COR-L47 (cell line): ENCODE data around the gene LEPR.

ENCODE experiments used
- DNase-seq: peaks from one replicate; lab custom pipeline; 2025; lab: John Stamatoyannopoulos, UW

Gene LEPR

DNA sequence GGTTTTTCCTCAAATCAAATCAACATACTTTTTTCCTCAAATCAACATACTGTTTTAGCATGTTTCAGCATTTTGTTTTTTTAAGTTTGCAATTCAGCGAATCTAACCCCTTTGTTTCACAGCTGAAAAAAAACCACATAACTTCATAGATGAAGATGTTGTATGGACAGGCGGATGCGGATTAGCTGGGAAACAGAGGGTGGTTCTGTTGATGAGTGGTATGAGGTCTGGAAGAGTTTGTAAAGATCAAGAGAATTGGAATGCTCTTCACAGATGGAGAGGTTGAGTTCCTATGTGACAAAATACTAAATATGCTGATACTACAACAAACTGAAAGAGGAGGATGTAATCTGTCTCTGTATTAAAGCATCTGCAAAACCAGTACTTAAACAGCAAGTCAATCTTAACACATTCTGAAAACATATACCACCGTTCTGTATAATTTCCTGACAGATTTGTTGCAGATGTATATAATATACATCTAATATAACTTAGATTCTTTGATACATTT, 10.6 kb upstream of the LEPR start:
- DNase-seq, result no peak

DNA sequence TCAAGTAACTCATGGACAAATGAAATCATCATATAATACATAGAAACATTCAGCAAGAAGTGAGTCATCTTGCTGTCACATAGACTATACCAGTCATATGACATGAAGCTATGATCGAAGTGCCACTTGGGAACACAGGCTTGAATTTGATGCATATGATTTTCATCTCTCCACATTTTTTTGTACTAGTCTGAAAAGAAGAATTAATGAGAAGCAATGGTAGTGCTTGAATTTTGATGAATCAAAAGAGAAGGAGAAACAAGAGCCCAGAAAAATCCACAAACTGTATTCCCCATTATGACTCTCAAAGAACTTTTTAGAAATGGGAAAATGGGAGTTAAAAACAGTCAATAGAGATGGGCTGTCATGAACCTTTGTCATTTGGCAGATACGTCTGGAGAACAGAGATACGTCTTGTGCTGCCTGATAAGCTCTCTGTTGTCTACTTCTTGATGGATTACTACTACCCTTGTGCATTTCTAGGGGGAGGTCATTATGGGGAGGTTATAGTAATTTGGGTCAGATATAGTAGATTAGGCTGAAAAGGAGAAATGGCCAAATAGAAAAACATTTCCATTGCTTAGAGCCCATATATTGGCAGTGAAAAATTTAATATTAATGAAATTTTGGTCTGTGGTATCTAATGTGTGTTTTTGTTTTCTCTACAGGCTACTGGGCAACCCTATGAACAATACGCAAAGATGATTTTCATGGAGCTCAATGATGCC, 8.0 kb upstream of the LEPR start:
- no peak for DNase-seq

DNA sequence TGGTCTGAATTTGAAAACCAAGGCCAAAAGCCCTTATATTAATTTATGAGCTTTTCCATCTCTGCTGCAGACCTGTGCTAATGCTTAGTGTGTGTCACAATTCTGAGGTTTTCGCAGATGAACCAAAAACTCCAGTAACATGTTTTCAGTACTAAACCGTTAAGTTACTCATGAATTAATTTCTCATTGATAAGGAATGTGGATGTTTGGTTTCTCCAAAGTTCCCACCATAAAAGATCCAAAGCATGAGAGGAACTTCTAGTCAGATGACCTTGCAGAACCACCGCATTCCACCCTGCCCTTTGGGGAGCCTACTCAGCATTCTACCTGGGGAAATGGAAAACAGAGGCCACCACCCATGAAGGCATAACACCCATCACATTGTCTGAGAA, 7.5 kb upstream of the LEPR start:
- no peak for DNase-seq

DNA sequence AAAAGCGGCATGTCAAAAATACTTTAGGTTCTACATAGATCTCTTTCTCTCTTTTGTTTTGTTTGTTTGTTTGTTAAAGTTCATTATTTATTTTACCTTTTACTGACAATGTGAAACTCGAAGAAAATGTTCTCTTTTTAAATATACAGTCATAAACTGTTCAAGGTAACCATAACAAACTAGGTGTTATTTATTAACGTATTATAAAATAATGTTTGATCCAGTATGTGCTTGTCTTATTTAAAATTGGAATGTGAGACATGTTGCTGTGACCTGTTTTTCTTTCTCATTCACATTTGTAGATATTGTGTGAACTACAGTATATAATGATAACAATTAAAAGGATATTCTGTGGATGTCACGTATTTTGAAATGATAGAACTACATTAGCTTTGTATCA, 5.9 kb upstream of the LEPR start:
- no peak for DNase-seq

GRCh38 chr1:65416767-65417166, 3.7 kb upstream of the LEPR start:
- no peak for DNase-seq

GRCh38 chr1:65417729-65418128, 2.7 kb upstream of the LEPR start:
- DNase-seq, result no peak

GRCh38 chr1:65418522-65419185, 1.8 kb upstream of the LEPR start:
- DNase-seq, result no peak

DNA sequence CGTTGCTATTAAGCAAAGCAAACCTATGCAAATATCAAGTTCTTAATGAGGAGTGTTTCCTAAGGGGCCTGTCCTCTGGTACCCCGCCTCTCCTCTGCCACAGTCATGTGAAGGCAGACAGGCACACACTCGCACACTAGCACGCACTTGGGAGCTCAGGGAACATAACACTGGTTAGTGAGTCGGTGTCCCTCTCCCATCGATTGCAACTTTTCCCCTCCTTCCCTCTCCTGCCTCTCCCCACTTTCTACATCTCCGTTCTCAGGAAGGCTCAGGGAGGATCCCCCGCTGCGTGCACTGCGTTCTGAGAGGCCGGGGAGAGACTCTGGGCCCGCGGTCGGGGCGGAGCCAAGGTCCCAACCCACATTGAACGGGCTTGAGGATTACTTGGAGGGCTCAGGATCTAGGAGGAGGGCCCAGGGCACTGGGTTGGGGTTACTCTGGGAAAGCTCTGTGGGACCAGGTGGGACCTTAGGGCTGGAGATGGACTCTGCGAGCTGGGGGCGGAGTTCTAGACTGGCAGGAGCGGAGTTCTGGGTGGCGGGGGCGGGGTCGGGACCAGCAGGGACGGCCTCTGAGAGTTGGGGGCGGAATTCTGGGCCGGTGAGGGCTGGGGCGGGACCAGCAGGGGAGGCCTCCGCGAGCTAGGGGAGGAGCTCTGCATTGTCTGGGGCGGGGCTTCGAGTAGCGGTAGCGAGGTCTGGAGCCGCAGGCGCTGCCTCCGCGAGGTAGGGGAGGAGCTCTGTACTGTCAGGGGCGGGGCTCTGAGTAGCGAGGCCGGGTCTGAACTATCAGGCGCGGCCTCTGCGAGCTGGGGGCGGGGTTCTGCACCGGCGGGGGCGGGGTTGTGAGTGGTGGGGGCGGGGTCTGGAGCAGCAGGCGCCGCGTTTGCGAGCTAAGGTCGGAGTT, 533 bp upstream of the LEPR start:
- peak; percentile 99 for DNase-seq

DNA sequence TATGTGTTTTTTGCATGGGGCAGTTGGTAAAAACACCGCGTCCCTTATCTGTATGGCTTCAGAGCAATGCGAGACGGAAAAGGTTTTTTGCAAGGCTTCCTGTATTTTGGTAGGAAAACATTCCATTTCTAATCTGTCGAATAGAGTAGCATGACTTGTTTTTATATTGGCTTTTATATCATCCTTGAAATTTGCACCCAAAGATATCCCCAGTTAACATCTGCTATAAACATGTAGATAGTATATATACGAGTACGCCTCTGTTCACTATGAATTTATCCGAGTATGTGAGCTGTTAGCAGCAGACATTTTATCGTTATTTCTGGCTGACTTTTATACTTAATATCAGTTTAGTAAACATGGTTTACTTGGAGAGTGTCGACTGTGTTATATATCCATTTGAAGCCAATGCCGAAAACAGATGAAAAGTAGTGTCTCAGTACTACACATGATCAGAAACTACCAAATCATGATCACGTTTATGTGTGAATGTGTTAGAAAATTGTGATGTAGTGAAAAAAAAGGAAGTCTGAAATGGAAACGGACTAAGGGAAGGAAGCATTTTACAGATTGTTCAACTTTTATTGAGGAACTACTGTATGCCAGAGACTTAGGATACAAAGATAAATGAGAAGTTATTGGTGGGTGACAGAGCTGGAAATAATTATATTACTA, 1.0 kb downstream of the LEPR start:
- DNase-seq, result no peak

DNA sequence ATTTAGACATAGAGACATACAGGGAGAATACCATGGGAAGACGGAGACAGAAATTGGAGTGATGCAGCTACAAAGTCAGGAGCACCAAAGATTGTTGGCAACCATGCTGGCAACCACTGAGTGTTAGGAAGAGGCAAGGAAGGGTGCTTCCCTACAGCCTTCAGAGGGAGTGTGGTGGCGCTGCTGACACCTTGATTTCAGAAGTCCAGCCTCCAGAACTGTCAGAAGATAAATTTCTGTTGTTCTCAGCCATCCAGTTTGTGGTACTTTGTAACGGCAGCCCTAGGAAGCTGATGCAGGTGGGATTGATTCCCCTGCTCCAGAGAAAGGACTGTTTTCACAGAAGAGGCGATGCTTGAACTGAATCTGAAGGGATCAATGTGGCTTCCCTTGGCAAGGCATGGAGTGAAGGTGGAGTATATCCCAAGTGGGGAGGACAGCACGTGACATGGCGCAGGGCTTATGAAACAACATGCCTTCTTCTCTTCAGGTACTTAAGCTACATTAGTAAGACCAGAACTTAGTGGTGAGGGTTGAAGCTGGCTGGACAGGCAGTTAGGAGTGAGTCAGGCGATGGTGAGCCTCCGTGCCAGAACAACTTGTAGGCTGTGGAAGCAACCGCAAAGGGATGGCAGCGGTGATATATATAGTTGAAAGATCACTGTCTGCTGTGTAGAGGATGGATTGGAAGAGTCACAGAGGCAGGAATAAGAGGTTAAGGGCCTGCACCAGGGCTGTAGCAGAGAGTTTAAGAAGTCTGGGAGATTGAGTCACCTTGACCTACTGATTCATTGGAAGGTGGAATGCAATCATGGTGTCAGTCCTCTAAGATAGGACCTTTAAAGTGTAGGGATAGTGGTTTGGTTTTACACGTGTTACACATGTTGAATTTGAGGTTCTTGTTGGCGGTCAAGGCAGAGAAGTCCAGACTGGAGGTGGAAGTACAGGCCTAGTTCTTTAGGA, 2.1 kb downstream of the LEPR start:
- DNase-seq, result no peak

DNA sequence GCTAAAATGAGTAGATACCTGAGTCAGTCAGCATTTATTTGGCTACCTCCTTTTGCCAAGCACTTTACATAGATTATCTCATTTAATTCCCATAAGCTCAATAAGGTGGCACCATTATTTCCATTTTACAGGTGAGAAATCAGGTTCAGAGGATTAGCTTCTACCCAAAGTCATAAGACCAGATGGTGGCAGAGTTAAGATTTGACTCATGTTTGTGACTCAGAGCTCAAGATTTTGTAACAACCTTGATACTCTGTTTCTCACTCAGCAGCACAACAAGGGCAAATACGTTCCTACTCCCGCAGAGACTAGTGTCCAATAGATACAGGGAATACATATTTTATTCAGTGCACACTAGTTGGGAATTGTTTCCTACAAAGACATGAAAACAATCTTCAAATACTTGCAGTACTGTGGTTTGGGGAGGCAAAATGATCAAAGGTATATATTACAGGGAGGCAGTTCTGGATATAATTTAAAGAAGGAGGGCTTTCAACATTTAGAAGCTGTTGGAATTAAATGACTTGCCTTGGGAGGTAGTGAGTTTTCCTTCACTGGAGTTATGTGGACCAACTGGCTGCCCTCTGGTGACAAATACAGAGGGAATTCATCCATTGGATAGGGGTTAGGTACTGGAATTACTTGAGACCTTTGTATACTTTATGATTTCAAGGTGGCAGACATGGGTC, 3.6 kb downstream of the LEPR start:
- DNase-seq, result no peak

GRCh38 chr1:65424573-65424889, 4.1 kb downstream of the LEPR start:
- DNase-seq, result no peak

DNA sequence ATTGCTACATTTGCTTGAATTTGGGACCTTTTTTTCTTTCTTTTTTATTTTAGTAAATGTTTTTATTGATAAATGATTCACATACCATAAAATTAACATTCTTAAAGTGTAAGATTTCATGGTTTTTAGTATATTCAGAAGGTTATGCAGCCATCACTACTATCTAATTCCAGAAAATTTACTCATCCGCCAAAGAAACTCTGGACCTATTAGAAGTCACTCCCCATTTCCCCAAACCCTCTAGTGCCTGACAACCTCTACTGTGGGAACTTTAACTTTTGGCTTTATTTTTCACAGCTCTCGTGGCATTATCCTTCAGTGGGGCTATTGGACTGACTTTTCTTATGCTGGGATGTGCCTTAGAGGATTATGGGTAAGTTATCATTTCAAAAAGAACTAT, 4.5 kb downstream of the LEPR start:
- DNase-seq, result no peak

GRCh38 chr1:65425697-65426096, 5.2 kb downstream of the LEPR start:
- DNase-seq, result no peak

DNA sequence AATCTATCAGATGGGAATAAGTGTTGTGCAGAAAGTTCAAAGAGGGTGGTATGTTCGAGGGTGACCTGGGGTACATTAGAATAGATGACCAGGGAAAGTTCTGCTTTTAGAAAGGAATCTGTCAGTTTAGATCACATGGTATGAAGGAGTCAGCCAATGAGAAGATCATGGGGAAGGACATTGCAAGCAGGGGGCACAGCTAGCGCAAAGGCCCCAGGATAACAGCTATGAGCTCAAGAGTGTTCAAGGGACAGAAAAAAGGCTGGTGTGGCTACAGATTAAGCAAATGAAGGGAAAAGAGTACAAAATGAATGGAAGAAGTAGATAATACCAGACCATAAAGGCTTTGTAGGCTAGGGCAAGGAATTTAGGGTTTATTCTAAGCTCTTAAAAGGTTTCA, 8.6 kb downstream of the LEPR start:
- DNase-seq, result no peak

DNA sequence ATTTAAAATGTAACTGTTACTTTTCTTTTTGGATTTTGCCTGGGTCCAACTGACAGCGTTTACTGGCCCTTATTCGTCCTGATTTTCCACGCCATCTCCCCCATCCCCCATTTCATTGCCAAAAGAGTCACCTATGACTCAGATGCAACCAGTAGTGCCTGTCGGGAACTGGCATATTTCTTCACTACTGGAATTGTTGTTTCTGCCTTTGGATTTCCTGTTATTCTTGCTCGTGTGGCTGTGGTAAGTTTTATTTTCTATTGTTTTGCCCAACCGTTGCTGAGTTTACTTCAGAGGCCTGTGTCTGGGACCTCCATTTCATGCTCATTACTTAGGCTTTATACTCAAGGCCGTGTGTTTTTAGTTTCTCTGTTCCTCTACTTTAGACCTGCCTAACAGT, 9.3 kb downstream of the LEPR start:
- no peak for DNase-seq

DNA sequence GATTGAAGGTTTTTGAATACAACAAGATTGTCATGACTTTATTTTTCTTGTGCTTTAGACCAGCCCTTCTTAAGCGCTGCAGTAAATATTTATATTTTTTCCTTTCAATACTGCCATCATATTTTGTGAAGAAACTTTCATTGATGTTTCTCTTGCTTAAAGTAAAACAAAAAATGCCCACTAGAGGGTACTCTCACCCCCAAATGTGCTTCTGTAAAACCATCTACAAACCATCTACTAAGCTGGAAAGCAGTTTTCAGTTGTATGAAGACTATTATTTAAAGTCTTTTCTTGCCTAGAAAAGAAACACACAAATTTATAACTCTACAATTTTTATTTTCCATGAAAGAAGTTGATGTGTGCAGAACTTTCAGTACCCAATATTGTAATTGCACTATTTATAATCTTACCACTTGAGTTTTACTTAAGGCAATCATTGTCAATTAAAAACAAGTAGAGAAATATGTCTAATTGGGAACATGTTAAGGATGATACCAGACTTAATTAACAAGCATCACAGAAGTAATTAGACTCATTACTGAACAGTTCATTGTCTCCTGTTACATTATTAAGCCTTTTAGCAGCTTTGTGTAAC, 10.7 kb downstream of the LEPR start:
- peak; percentile 42 for DNase-seq

DNA sequence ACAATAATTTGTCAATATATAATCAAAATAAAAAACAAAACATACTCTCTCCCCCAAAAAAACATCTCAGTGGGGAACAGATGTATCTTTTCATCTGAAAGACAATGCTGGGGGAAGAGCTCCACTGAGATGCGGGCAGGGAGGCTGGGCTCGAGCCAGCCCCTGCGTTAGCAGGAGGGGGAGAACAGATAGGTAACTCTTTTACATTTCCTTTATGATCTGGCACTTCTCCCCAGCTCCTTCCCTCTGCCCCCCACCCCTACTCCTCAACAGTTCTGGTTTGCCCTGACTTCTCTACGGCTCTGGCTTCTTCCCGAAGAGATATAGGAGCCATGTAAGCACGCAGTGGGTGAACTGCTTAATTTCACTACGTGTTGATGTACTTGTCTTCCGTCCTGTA, 12.4 kb downstream of the LEPR start:
- DNase-seq, result no peak

DNA sequence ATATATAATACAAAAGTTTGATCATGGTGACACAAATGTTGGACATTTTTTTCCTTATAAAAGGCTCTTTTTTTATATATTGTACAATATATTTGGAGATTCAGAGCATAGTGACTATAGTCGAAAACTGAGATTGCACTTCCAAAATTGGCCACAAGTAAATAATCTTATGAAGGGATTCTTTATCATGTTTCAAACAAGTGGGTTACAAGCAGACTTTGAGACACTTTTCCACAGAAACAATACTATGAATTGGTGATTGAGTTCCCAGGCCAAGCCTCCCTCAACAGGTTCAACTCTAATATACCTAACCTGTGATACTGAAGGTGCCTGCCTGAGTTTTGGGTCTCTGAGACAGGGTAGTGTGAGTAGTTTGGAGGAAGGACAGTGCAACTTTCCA, 13.8 kb downstream of the LEPR start:
- DNase-seq, result no peak

- DNase-seq, result no peak
These were observed 14.3 kb downstream of the LEPR start for GRCh38 chr1:65434760-65435159.
